Sigmoid colon (tissue), 3 donors: ENCODE data around the gene FGF19.

Experiments used
- CTCF ChIP-seq, 4 experiments: fragments of 450-650 bp in 3 of 4; fragments of 200-600 bp in 1 of 4; IDR thresholded peaks; one replicate each; pipeline ENCODE4 v1.5.1; 2016 to 2019; ENCODE audit warnings: antibody characterized with exemption in 4 of 4, mild to moderate bottlenecking in 3 of 4, moderate library complexity in 2 of 4
- POLR2A ChIP-seq, 2 donors: fragments of 450-650 bp; IDR thresholded peaks; one replicate each; pipeline ENCODE4 v1.6.1; 2016; ENCODE audit warnings: antibody characterized with exemption in 2 of 2, mild to moderate bottlenecking in 2 of 2, moderate library complexity in 2 of 2

DNA sequence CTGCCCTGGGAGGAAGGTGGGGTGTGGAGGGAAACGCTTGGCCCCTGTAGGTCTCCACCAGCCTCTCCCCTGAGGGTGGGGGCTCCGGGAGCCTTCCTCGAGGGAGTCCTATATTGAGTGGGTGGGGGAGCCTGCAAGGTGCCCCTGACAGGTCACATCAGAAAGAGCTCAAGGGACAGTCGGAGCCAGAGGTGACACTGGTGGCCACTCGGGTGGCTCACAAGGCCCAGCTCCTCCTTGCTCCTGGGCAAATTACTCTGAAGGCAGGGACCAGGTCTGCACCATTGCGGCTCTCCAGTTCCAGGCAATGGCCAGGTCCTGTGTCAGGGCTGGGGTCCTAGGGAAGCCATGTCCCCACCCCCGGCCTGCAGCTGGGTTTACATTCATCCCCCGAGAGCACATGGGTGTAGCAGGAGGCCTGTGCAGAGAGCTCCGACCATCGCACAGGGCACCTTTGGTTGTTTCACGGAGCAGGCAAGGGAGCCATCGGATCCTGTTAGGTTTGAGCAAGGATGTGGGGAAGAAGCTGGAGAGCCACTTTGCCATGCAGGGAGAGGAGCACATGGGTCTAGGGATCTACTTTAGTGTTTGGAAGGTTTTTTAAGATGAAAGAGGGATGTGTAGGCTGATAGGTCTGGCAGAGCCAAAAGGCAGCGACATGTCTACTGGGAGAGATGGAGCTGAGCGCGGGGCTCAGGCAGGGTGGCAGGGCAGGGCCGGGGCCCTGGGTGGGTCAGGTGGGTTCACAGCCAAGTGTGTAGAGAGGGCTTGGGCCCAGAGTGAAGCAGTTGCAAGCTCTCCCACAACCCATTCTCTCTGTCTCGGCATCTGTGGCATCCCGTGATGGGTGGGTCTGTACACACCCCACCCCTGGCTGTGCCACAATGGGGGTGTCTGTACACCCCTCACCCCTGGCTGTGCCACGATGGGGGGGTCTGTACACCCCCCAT lies 48.1 kb downstream of the FGF19 start:
- TF ChIP-seq CTCF (IDR thresholded peaks at IDR 0.05) (no peak), POLR2A (IDR thresholded peaks at IDR 0.05) (no peak)
